Lower lobe of right lung (tissue), 2 donors: ENCODE measurements around the gene KCTD16. TPM values are rescaled to one million over a fixed set of nuclear protein-coding genes. Genes with fewer than 3 reads are reported as not detected.

Source experiments
- ATAC-seq, 2 donors: fragments of 200-7000 bp; cut with Tn5 transposase; one replicate each; pipeline ENCODE4 v1.9.1; 2020 to 2022; ENCODE audit warnings: mild to moderate bottlenecking in 2 of 2, moderate library complexity in 2 of 2
- DNase-seq: peaks from one replicate; pipeline ENCODE4 v3.0.0-alpha.2; 2020
- H3K27ac ChIP-seq: fragments of 200-600 bp; one replicate; pipeline ENCODE4 v1.8.0; 2022
- H3K27me3 ChIP-seq: fragments of 200-600 bp; one replicate; pipeline ENCODE4 v1.8.0; 2022; ENCODE audit warnings: low read depth
- H3K36me3 ChIP-seq: fragments of 200-600 bp; one replicate; pipeline ENCODE4 v1.8.0; 2022; ENCODE audit warnings: mild to moderate bottlenecking
- H3K4me1 ChIP-seq: fragments of 200-600 bp; one replicate; pipeline ENCODE4 v1.8.0; 2022
- H3K4me3 ChIP-seq: fragments of 200-600 bp; one replicate; pipeline ENCODE4 v1.8.0; 2022; ENCODE audit warnings: mild to moderate bottlenecking
- H3K9me3 ChIP-seq: fragments of 200-600 bp; one replicate; pipeline ENCODE4 v1.8.0; 2022
- intact Hi-C: fragments of 100-400 bp; cut with DNase I; formaldehyde crosslinking; loops from one replicate; pipeline ENCODE4 v1.11.0; 2022
- total RNA-seq: library from RNA; stranded (reverse); fragmentation: NEBNext Ultra II Directional; extraction: Animal tissue kit (Norgen Biotek cat#: 25700); gene quantifications from one replicate; pipeline ENCODE4 v1.2.1, GENCODE V29; 2021
- TF ChIP-seq, protein P1 (sequence below): fragments of 200-600 bp; IDR thresholded peaks from one replicate; pipeline ENCODE4 v1.8.0; 2022; ENCODE audit warnings: antibody characterized with exemption, mild to moderate bottlenecking
- donor health status: DM: no; HTN: yes; CAD: no; lungs with severe emphysema.

The KCTD16 gene
- total RNA-seq, 1 donor from 2014 or later: 2.5 TPM

DNA sequence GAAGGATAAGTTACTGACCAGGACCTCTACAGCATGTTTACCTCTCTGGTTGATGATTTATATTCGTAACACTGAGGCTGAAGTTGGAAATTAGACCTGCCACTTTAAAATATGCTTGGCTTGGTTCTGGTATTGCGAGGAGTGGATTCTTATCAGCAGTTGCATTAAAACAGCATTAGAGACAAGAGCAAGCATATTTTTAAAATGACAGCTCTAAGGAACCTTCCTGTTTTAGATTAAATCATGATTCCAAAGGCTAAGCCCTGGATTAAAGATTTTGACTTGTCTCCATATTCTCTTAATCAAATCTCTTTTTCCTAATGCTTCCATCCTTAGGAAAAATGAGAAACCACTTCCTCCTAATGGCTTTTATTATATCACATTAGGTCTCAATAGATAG, 277.8 kb downstream of the KCTD16 start:
- no peak overlapping the region for H3K4me3 ChIP-seq
- ATAC-seq (no peak), DNase-seq (no peak)
- no peaks in the 10 kb centered on the region for H3K27me3 ChIP-seq
- intact Hi-C loops: no loop called here
- TF ChIP-seq, protein P1, sequence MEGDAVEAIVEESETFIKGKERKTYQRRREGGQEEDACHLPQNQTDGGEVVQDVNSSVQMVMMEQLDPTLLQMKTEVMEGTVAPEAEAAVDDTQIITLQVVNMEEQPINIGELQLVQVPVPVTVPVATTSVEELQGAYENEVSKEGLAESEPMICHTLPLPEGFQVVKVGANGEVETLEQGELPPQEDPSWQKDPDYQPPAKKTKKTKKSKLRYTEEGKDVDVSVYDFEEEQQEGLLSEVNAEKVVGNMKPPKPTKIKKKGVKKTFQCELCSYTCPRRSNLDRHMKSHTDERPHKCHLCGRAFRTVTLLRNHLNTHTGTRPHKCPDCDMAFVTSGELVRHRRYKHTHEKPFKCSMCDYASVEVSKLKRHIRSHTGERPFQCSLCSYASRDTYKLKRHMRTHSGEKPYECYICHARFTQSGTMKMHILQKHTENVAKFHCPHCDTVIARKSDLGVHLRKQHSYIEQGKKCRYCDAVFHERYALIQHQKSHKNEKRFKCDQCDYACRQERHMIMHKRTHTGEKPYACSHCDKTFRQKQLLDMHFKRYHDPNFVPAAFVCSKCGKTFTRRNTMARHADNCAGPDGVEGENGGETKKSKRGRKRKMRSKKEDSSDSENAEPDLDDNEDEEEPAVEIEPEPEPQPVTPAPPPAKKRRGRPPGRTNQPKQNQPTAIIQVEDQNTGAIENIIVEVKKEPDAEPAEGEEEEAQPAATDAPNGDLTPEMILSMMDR: no peak
- no peak overlapping the region for H3K27ac ChIP-seq
- H3K36me3 ChIP-seq: no peaks in the 10 kb centered on the region
- H3K9me3 ChIP-seq: no peaks in the 10 kb centered on the region
- H3K4me1 ChIP-seq: no peaks in the 10 kb centered on the region

DNA sequence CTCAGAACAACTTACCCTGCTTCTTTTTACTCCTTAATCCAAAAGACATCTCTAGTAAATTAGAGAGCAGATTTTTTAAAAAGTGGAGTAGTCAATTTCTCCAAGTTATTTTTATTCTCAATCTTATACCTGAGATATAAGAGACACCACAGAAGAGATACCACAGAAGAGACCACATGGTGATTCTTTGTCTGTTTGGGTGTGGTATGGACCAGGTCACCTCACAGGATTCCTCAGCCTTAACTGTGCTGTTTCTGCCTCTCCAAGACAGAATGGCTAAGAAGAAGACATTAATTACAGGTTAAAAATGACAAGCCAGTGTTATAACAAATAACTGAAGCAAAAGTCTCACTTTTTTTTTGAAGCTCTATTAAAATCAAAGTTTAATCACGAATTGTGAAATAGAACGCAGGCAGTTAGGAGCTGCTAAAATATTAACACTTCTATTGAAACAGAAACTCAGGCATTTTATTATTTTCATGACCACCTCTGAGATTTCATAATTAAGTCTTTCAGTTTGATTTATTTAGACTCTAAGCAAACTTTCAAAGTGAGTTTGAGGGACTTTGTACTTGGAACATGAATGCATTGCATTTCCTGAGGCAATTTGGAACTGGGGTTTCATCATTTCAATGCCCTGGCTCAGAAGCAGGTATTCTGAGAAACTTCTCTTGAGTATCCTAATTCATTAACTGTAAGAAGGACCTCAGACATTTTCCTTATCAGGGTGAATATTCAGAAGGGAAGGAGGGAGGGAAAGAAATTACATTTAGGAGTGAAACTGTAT, 280.7 kb downstream of the KCTD16 start:
- Histone ChIP-seq H3K27ac (no peak overlapping the region), H3K27me3 (no peaks in the 10 kb centered on the region), H3K4me1 (no peaks in the 10 kb centered on the region), H3K36me3 (no peaks in the 10 kb centered on the region), H3K4me3 (no peak overlapping the region), H3K9me3 (no peaks in the 10 kb centered on the region)
- DNase-seq (no peak), ATAC-seq (no peak)
- intact Hi-C loops: no loop called here
- TF ChIP-seq, protein P1: no peak

DNA sequence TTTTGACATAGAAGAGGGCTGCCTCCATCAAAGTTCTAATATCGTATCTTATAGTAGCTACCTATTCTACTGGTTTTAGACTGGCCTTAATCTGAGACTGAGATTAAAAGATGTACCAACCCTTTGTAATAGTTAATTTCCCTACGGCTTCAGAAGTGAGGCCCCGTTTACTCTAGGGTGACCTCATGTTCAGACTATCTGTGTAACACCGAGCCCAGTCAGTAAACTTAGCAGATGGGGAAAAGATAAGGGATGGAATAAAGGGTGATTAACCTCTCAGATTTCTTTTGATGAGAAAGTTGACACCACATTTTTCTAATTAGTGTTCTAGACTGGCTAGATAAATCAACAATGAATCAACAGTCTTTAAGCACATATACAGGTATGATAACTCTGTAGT, 283.1 kb downstream of the KCTD16 start:
- no peak overlapping the region for H3K4me3 ChIP-seq
- H3K9me3 ChIP-seq: no peaks in the 10 kb centered on the region
- ATAC-seq (no peak), DNase-seq (no peak)
- TF ChIP-seq, protein P1: no peak
- no peak overlapping the region for H3K27ac ChIP-seq
- intact Hi-C loops: no loop called here
- no peaks in the 10 kb centered on the region for H3K36me3 ChIP-seq
- H3K27me3 ChIP-seq: no peaks in the 10 kb centered on the region
- H3K4me1 ChIP-seq: no peaks in the 10 kb centered on the region

DNA sequence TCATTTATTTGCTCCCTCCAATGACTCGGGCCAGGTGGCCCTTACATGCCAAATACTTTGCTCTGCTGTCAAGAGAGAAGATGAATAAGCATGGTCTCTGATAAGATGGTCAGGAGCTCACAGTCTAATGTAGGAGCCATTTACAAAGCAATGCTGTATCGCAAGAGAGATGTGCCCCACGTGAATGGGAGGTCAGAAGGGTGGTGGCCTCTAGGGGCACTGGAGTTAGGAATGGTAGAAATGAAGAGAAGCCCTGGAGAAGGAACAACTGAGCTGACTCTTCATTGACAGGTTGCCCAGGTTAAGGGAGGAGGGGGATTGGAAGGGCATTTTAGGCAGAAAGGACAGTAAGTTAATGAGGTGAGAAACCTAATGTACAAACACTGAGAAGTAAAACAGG, 286.5 kb downstream of the KCTD16 start:
- H3K36me3 ChIP-seq: no peaks in the 10 kb centered on the region
- ATAC-seq: no peak
- intact Hi-C loops: no loop called here
- no peak for DNase-seq
- H3K27me3 ChIP-seq: no peaks in the 10 kb centered on the region
- H3K4me3 ChIP-seq: no peak overlapping the region
- no peaks in the 10 kb centered on the region for H3K4me1 ChIP-seq
- TF ChIP-seq, protein P1: no peak
- H3K27ac ChIP-seq: no peak overlapping the region
- no peaks in the 10 kb centered on the region for H3K9me3 ChIP-seq

DNA sequence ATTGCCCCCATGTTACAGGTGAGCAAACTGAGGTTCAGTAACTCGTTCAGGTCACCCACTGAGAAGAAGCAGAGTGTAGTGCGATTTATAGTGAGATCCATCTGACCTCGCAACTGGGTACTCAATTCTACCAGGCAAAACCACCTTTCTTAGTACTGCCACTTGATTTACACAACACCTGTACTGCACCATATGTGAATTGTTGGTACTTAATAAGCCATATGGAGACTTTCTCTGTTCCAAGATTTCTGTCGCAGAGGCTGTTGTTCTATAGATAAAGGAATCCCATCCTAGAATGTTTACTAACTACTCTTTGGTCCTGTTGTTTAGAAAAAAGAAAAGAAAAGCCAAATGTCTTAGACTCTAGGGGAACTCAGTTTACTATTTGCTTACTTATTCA, 287.5 kb downstream of the KCTD16 start:
- intact Hi-C loops: no loop called here
- Histone ChIP-seq H3K4me1 (no peaks in the 10 kb centered on the region), H3K9me3 (no peaks in the 10 kb centered on the region), H3K27ac (no peak overlapping the region), H3K27me3 (no peaks in the 10 kb centered on the region), H3K36me3 (no peaks in the 10 kb centered on the region), H3K4me3 (no peak overlapping the region)
- DNase-seq (no peak), ATAC-seq (no peak)
- TF ChIP-seq, protein P1: no peak
